H1 (cell line): Measurements from ENCODE around the gene SLC30A2. TPM values are rescaled to one million over a fixed set of nuclear protein-coding genes. Genes with fewer than 3 reads are reported as not detected.

Experiments
- CTCF ChIA-PET: fragments of 300-600 bp; sonication (Branson Sonifier 250); formaldehyde crosslinking; loops from one replicate; lab custom pipeline; 2021; ENCODE audit not compliant: partially characterized antibody; lab: Charles Lee
- POLR2A ChIA-PET: fragments of 300-600 bp; sonication (Branson Sonifier 250); formaldehyde crosslinking; loops from one replicate; lab custom pipeline; 2021; ENCODE audit warnings: inconsistent platforms; ENCODE audit not compliant: partially characterized antibody; lab: Charles Lee
- DNase-seq, 2 experiments: peaks; one replicate each; pipeline versions ENCODE4 v3.0.0 to v3.0.0-alpha.2; 2010 to 2022; ENCODE audit warnings: low spot score in 2 of 2, low read depth in 1 of 2, mixed read lengths in 1 of 2
- FAIRE-seq: peaks from 2 replicates; lab custom pipeline; 2011; peaks lifted over from hg19 to GRCh38; lab: Jason Lieb, UNC
- H2AFZ ChIP-seq: 2 replicates; pipeline ENCODE4 v1.8.1; 2012; ENCODE audit warnings: low read length, inconsistent platforms
- H2AK5ac ChIP-seq: 2 replicates; pipeline ENCODE4 v1.6.1; 2013; ENCODE audit warnings: low read depth, low read length
- H2BK120ac ChIP-seq: replicated peaks from 2 replicates; pipeline ENCODE3; 2013; ENCODE audit warnings: low read depth, low read length, inconsistent platforms
- H2BK12ac ChIP-seq: 2 replicates; pipeline ENCODE4 v1.6.1; 2013; ENCODE audit warnings: low read depth, low read length
- H2BK15ac ChIP-seq: 2 replicates; pipeline ENCODE4 v1.6.1; 2013; ENCODE audit warnings: low read length
- H2BK20ac ChIP-seq: 2 replicates; pipeline ENCODE4 v1.6.1; 2013; ENCODE audit warnings: low read length
- H2BK5ac ChIP-seq: 2 replicates; pipeline ENCODE4 v1.6.1; 2013; ENCODE audit warnings: low read depth, low read length
- H3K14ac ChIP-seq: 2 replicates; pipeline ENCODE4 v1.6.1; 2013; ENCODE audit warnings: inconsistent platforms; ENCODE audit not compliant: insufficient read length
- H3K18ac ChIP-seq: 2 replicates; pipeline ENCODE4 v1.6.1; 2013; ENCODE audit warnings: low read length; ENCODE audit errors: extremely low read depth
- H3K23ac ChIP-seq: 2 replicates; pipeline ENCODE4 v1.6.1; 2013; ENCODE audit warnings: inconsistent platforms; ENCODE audit not compliant: insufficient read length
- H3K23me2 ChIP-seq: 2 replicates; pipeline ENCODE4 v1.6.1; 2013; ENCODE audit warnings: low read depth, low read length
- H3K27ac ChIP-seq: 2 replicates; pipeline ENCODE4 v1.6.1; 2011; ENCODE audit warnings: low read depth, low read length, inconsistent platforms
- H3K27me3 ChIP-seq, 4 experiments: replicated peaks in 1 of 4; 1 replicate in 1 of 4; 2 replicates in 3 of 4; pipeline versions ENCODE4 v1.6.1 to v1.8.1; 2011 to 2013; ENCODE audit warnings: low read length in 3 of 4, mild to moderate bottlenecking in 3 of 4, inconsistent platforms in 2 of 4, mixed read lengths in 2 of 4, moderate library complexity in 1 of 4; ENCODE audit not compliant: control insufficient read depth in 3 of 4, insufficient read depth in 3 of 4; ENCODE audit errors: extremely low read depth in 1 of 4
- H3K36me3 ChIP-seq, 4 experiments: 2 replicates each; pipeline versions ENCODE4 v1.6.1 to v1.8.1; 2011 to 2013; ENCODE audit warnings: mild to moderate bottlenecking in 4 of 4, low read length in 3 of 4, moderate library complexity in 2 of 4, control low read depth in 1 of 4, inconsistent platforms in 1 of 4; ENCODE audit not compliant: insufficient read depth in 4 of 4, control insufficient read depth in 2 of 4
- H3K4ac ChIP-seq: replicated peaks from 2 replicates; pipeline ENCODE3; 2013; ENCODE audit warnings: low read length, low read depth, mixed read lengths, inconsistent platforms; ENCODE audit not compliant: insufficient read length
- H3K4me1 ChIP-seq, 4 experiments: replicated peaks in 1 of 4; 1 replicate in 1 of 4; 2 replicates in 3 of 4; pipeline versions ENCODE4 v1.6.1 to v1.8.1; 2011 to 2013; ENCODE audit warnings: low read length in 3 of 4, inconsistent platforms in 2 of 4, mixed read lengths in 1 of 4; ENCODE audit not compliant: insufficient read depth in 4 of 4, control insufficient read depth in 3 of 4
- H3K4me2 ChIP-seq, 2 experiments: 2 replicates each; pipeline versions ENCODE4 v1.6.1 to v1.8.1; 2011 to 2013; ENCODE audit warnings: low read depth in 2 of 2, low read length in 2 of 2, control low read depth in 1 of 2, inconsistent platforms in 1 of 2, mild to moderate bottlenecking in 1 of 2; ENCODE audit not compliant: insufficient read depth in 1 of 2
- H3K4me3 ChIP-seq, 4 experiments: fragments of 200-600, 300-600 bp in 1 of 4; sonication (generic), shearing (Covaris generic), sonication (Bioruptor Twin) in 1 of 4; 2 replicates each; pipeline versions ENCODE4 v1.5.1 to v1.8.1; 2011 to 2016; ENCODE audit warnings: low read length in 4 of 4, low read depth in 3 of 4, control low read depth in 2 of 4, inconsistent platforms in 2 of 4, mild to moderate bottlenecking in 2 of 4, mixed read lengths in 1 of 4, moderate library complexity in 1 of 4; ENCODE audit not compliant: insufficient read depth in 2 of 4; ENCODE audit errors: extremely low read depth in 1 of 4
- H3K56ac ChIP-seq: replicated peaks from 2 replicates; pipeline ENCODE3; 2013; ENCODE audit warnings: low read depth, mild to moderate bottlenecking, mixed read lengths, low read length, inconsistent platforms; ENCODE audit not compliant: insufficient read length
- H3K79me1 ChIP-seq: 2 replicates; pipeline ENCODE4 v1.6.1; 2013; ENCODE audit warnings: low read depth, low read length, control low read depth
- H3K79me2 ChIP-seq, 2 experiments: 2 replicates each; pipeline versions ENCODE4 v1.6.1 to v1.8.1; 2012 to 2013; ENCODE audit warnings: low read length in 2 of 2, mild to moderate bottlenecking in 2 of 2, inconsistent platforms in 1 of 2; ENCODE audit not compliant: insufficient read depth in 2 of 2, control insufficient read depth in 1 of 2
- H3K9ac ChIP-seq, 4 experiments: replicated peaks in 1 of 4; 1 replicate in 1 of 4; 2 replicates in 3 of 4; pipeline versions ENCODE4 v1.6.1 to v1.8.1; 2011 to 2013; ENCODE audit warnings: low read depth in 3 of 4, low read length in 3 of 4, control low read depth in 2 of 4, mild to moderate bottlenecking in 2 of 4, moderate library complexity in 2 of 4, inconsistent platforms in 1 of 4; ENCODE audit errors: extremely low read depth in 1 of 4
- H3K9me3 ChIP-seq, 2 experiments: 2 replicates each; pipeline versions ENCODE4 v1.6.1 to v1.8.1; 2012 to 2013; ENCODE audit warnings: mild to moderate bottlenecking in 2 of 2, moderate library complexity in 2 of 2, control low read depth in 1 of 2, inconsistent platforms in 1 of 2, low read depth in 1 of 2, low read length in 1 of 2, mixed read lengths in 1 of 2; ENCODE audit not compliant: insufficient read depth in 2 of 2
- H4K20me1 ChIP-seq, 2 experiments: replicated peaks in 1 of 2; 2 replicates each; pipeline versions ENCODE3 to v1.8.1; 2011 to 2013; ENCODE audit warnings: inconsistent platforms in 2 of 2, low read length in 2 of 2, mild to moderate bottlenecking in 1 of 2; ENCODE audit not compliant: insufficient read depth in 2 of 2, control insufficient read depth in 1 of 2
- H4K5ac ChIP-seq: 2 replicates; pipeline ENCODE4 v1.6.1; 2013; ENCODE audit warnings: low read length, low read depth, mixed read lengths, inconsistent platforms; ENCODE audit not compliant: insufficient read length
- H4K8ac ChIP-seq: 2 replicates; pipeline ENCODE4 v1.8.0; 2013; ENCODE audit warnings: mild to moderate bottlenecking, moderate library complexity, low read length, inconsistent platforms; ENCODE audit not compliant: insufficient read depth; ENCODE audit errors: extremely low read depth
- H4K91ac ChIP-seq: replicated peaks from 2 replicates; pipeline ENCODE3; 2013; ENCODE audit warnings: low read length, mixed read lengths, inconsistent platforms; ENCODE audit not compliant: insufficient read length
- JUN ChIP-seq: IDR thresholded peaks from 2 replicates; pipeline ENCODE4 v1.6.1; 2011; ENCODE audit warnings: low read depth, mild to moderate bottlenecking, improper control_type of control experiment, low read length
- WGBS, 2 experiments: shearing (Covaris generic) in 1 of 2; methylation state at CpG; one replicate each; pipeline versions ENCODE4 v1.1.6 to v1.1.7; 2013 to 2015; ENCODE audit warnings: low lambda C conversion rate in 2 of 2, mixed read lengths in 2 of 2, inconsistent platforms in 1 of 2, low coverage in 1 of 2, missing lambda C conversion rate in 1 of 2; ENCODE audit not compliant: insufficient replicate concordance in 2 of 2, insufficient coverage in 1 of 2, insufficient read length in 1 of 2; ENCODE audit errors: extremely low coverage in 1 of 2, missing lambda C conversion rate in 1 of 2; 5-methylcytosine and 5-hydroxymethylcytosine counted together
- polyA plus RNA-seq, 7 experiments: library from polyadenylated mRNA; depleted of rRNA in 3 of 7; stranded (reverse) in 5 of 7; unstranded in 2 of 7; fragments of >200 nt in 5 of 7; fragments of 200-250 nt in 2 of 7; gene quantifications; 1 replicate in 5 of 7; 2 replicates in 1 of 7; 4 replicates in 1 of 7; pipeline versions ENCODE4 v1.2.1 to v1.2.3, GENCODE V29; 2011 to 2013; ENCODE audit warnings: missing spikeins in 2 of 7, mixed read lengths in 2 of 7
- total RNA-seq: library from RNA; stranded (reverse); fragmentation: NEBNext Ultra II Directional; extraction: Animal tissue kit (Norgen Biotek cat#: 25700); gene quantifications from 2 replicates; pipeline ENCODE4 v1.2.1, GENCODE V29; 2021

SLC30A2 gene
- total and polyA plus RNA-seq, 2 of the 8 experiments (the other 6 are each of a cell fraction or from before 2014, with no cell fraction given): 0.19 to 0.76 TPM

GRCh38 chr1:26015358-26015757 is 30.6 kb downstream of the SLC30A2 start:
- Histone ChIP-seq H2BK120ac (no peak overlapping the region), H3K27me3 (no peaks in the 10 kb centered on the region), H3K4me1 (peaks cover 0 to 8% (median 4%) of the 10 kb centered on the region in 4 experiments; a peak in 6 of 7 replicates), H4K20me1 (no peaks in the 10 kb centered on the region), H2BK12ac (no peak overlapping the region), H2BK15ac (no peak overlapping the region), H3K27ac (no peak overlapping the region), H3K56ac (no peak overlapping the region), H3K4ac (no peak overlapping the region), H2AK5ac (no peak overlapping the region), H3K23ac (no peak overlapping the region), H2BK20ac (no peak overlapping the region), H3K23me2 (no peaks in the 10 kb centered on the region), H3K36me3 (no peaks in the 10 kb centered on the region), H3K9me3 (no peaks in the 10 kb centered on the region), H3K14ac (no peak overlapping the region), H3K79me2 (no peaks in the 10 kb centered on the region), H3K4me3 (no peak overlapping the region), H3K18ac (no peak overlapping the region), H3K79me1 (no peaks in the 10 kb centered on the region), H4K8ac (no peak overlapping the region), H2BK5ac (no peak overlapping the region), H3K4me2 (no peak overlapping the region), H4K5ac (no peak overlapping the region), H4K91ac (no peak overlapping the region), H2AFZ (no peak overlapping the region), H3K9ac (no peak overlapping the region)
- ChIA-PET POLR2A (interaction anchor here (1.2 kb wide), 1 partner anchor 9 kb away, joined by 3 read pairs; no protein-coding TSS in a partner anchor), CTCF (interaction anchor here (0.6 to 2.5 kb wide), 3 partner anchors 15 to 495 kb away, joined by 3 to 10 read pairs (median 3); no protein-coding TSS in a partner anchor)
- DNase-seq (no peak), FAIRE-seq (no peak)
- 86% methylated on average over 2 of the region's 2 CpGs; no CpG with 5 or more reads in 1 of the 2 experiments for WGBS, 2 experiments
- TF ChIP-seq JUN: no peak
